Panc1 (cell line): ENCODE measurements around the gene TSPO2. TPM values are rescaled to one million over a fixed set of nuclear protein-coding genes. Genes with fewer than 3 reads are reported as not detected.

Experiments used
- ATAC-seq: fragments of 200-7000 bp; cut with Tn5 transposase; 2 replicates; pipeline ENCODE4 v1.9.1; 2020; ENCODE audit warnings: mild to moderate bottlenecking, moderate library complexity
- BruUV-seq: library from RNA; stranded (reverse); fragments of 400-500 nt; replicated peaks from 2 replicates; lab custom pipeline; 2021; lab: Mats Ljungman, UMichigan
- CTCF ChIA-PET: fragments of 300-600 bp; sonication (Branson Sonifier 250); formaldehyde crosslinking; loops from one replicate; lab custom pipeline; 2022; ENCODE audit warnings: antibody characterized with exemption; lab: Charles Lee
- POLR2A ChIA-PET: fragments of 300-600 bp; sonication (Branson Sonifier 250); formaldehyde crosslinking; loops from one replicate; lab custom pipeline; 2022; ENCODE audit warnings: antibody characterized with exemption; lab: Charles Lee
- DNase-seq: peaks from one replicate; pipeline ENCODE4 v3.0.0-alpha.2; 2010; ENCODE audit warnings: low read depth, low spot score
- H3K27ac ChIP-seq: 2 replicates; pipeline ENCODE4 v1.5.1; 2011; ENCODE audit warnings: mild to moderate bottlenecking, low read length, inconsistent platforms
- H3K27me3 ChIP-seq: fragments of 200-500 bp; sonication (Bioruptor generic); 2 replicates; pipeline ENCODE4 v1.6.0; 2014; ENCODE audit warnings: low read length, inconsistent platforms; ENCODE audit not compliant: control insufficient read depth, insufficient read depth
- H3K36me3 ChIP-seq: fragments of 200-500 bp; sonication (Bioruptor generic); 2 replicates; pipeline ENCODE4 v1.5.1; 2014; ENCODE audit warnings: inconsistent platforms, mild to moderate bottlenecking, low read length, moderate library complexity; ENCODE audit not compliant: control insufficient read depth, insufficient read depth
- H3K4me1 ChIP-seq: 2 replicates; pipeline ENCODE4 v1.5.1; 2011; ENCODE audit warnings: inconsistent platforms, mild to moderate bottlenecking, low read length, moderate library complexity; ENCODE audit not compliant: control insufficient read depth, insufficient read depth
- H3K4me3 ChIP-seq, 2 experiments: 2 replicates each; pipeline ENCODE4 v1.5.1; 2011 to 2012; ENCODE audit warnings: low read depth in 2 of 2, low read length in 2 of 2, mild to moderate bottlenecking in 2 of 2, inconsistent platforms in 1 of 2, moderate library complexity in 1 of 2
- H3K9me3 ChIP-seq: fragments of 200-500 bp; sonication (Bioruptor generic); 2 replicates; pipeline ENCODE4 v1.5.1; 2014; ENCODE audit warnings: low read depth, mild to moderate bottlenecking, inconsistent platforms, low read length, moderate library complexity; ENCODE audit not compliant: control insufficient read depth, insufficient read depth
- POLR2AphosphoS5 ChIP-seq: IDR thresholded peaks from 2 replicates; pipeline ENCODE4 v1.6.1; 2012; ENCODE audit warnings: mild to moderate bottlenecking, low read depth, low read length, moderate library complexity
- SIN3A ChIP-seq: IDR thresholded peaks from 2 replicates; pipeline ENCODE4 v1.6.1; 2012; ENCODE audit warnings: low read depth, mild to moderate bottlenecking, low read length, moderate library complexity, borderline replicate concordance; ENCODE audit not compliant: insufficient read depth
- TCF7L2 ChIP-seq: IDR thresholded peaks from 2 replicates; pipeline ENCODE4 v1.6.1; 2011; ENCODE audit warnings: mild to moderate bottlenecking, low read depth, low read length, inconsistent platforms
- in situ Hi-C: cut with HindIII; loops from 2 replicates; pipeline ENCODE4 v1.10.0; 2016; ENCODE audit warnings: low sequenced_read_pairs, low pct_unique_long_range_greater_than_20kb
- intact Hi-C: fragments of 100-400 bp; cut with micrococcal nuclease; formaldehyde crosslinking; loops from one replicate; pipeline ENCODE4 v1.10.0; 2022; ENCODE audit not compliant: unreplicated experiment
- total RNA-seq: library from RNA; stranded (reverse); gene quantifications from one replicate; pipeline ENCODE4 v1.2.1, GENCODE V29; 2021; ENCODE audit not compliant: unreplicated experiment
- TF ChIP-seq, protein P1 (sequence below), 2 experiments: IDR thresholded peaks; 2 replicates each; pipeline ENCODE4 v1.6.1; 2011 to 2012; ENCODE audit warnings: low read depth in 2 of 2, control low read depth in 1 of 2, low read length in 1 of 2, mild to moderate bottlenecking in 1 of 2, moderate library complexity in 1 of 2; ENCODE audit not compliant: insufficient read depth in 1 of 2
- TF ChIP-seq, protein P2 (sequence below): fragments of 450-650 bp; IDR thresholded peaks from 2 replicates; pipeline ENCODE4 v1.5.1; 2017; ENCODE audit warnings: mild to moderate bottlenecking

The TSPO2 gene
- total RNA-seq, 1 experiment from 2014 or later: not detected

- Histone ChIP-seq H3K36me3 (no peaks in the 10 kb centered on the region), H3K27ac (no peak overlapping the region), H3K4me1 (0 out of 2 replicates have a peak, but pooled peaks cover 5% of the 10 kb centered on the region), H3K9me3 (no peaks in the 10 kb centered on the region), H3K4me3 (no peak overlapping the region), H3K27me3 (no peaks in the 10 kb centered on the region; the same call in 1 of the 2 replicates)
- no TSS peak for BruUV-seq
- DNase-seq: no peak
- ChIA-PET POLR2A (interaction anchor here (0.7 kb wide), 1 partner anchor 135 kb away, joined by 3 read pairs; no protein-coding TSS in a partner anchor), CTCF (no interaction called here)
- in situ Hi-C loops: no loop called here
- intact Hi-C loops: no loop called here
- TF ChIP-seq POLR2AphosphoS5: no peak
- TF ChIP-seq TCF7L2: no peak
- TF ChIP-seq, protein P1, sequence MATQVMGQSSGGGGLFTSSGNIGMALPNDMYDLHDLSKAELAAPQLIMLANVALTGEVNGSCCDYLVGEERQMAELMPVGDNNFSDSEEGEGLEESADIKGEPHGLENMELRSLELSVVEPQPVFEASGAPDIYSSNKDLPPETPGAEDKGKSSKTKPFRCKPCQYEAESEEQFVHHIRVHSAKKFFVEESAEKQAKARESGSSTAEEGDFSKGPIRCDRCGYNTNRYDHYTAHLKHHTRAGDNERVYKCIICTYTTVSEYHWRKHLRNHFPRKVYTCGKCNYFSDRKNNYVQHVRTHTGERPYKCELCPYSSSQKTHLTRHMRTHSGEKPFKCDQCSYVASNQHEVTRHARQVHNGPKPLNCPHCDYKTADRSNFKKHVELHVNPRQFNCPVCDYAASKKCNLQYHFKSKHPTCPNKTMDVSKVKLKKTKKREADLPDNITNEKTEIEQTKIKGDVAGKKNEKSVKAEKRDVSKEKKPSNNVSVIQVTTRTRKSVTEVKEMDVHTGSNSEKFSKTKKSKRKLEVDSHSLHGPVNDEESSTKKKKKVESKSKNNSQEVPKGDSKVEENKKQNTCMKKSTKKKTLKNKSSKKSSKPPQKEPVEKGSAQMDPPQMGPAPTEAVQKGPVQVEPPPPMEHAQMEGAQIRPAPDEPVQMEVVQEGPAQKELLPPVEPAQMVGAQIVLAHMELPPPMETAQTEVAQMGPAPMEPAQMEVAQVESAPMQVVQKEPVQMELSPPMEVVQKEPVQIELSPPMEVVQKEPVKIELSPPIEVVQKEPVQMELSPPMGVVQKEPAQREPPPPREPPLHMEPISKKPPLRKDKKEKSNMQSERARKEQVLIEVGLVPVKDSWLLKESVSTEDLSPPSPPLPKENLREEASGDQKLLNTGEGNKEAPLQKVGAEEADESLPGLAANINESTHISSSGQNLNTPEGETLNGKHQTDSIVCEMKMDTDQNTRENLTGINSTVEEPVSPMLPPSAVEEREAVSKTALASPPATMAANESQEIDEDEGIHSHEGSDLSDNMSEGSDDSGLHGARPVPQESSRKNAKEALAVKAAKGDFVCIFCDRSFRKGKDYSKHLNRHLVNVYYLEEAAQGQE (IDR thresholded peaks at IDR 0.05; ENCODE audit: insufficient read depth in 1 of 2, low read depth in 2 of 2, low read length in 1 of 2): no peak
- ATAC-seq: no peak
These were observed 6.1 kb upstream of the TSPO2 start for GRCh38 chr6:41036186-41036585.

GRCh38 chr6:41036601-41037000 lies 5.7 kb upstream of the TSPO2 start:
- BruUV-seq: no TSS peak
- ATAC-seq (no peak), DNase-seq (no peak)
- no peak overlapping the region for H3K27ac ChIP-seq
- H3K4me1 ChIP-seq: 0 out of 2 replicates have a peak, but pooled peaks cover 5% of the 10 kb centered on the region
- H3K27me3 ChIP-seq: no peaks in the 10 kb centered on the region; the same call in 1 of the 2 replicates
- no peaks in the 10 kb centered on the region for H3K9me3 ChIP-seq
- ChIA-PET POLR2A (interaction anchor here (0.7 kb wide), 1 partner anchor 135 kb away, joined by 3 read pairs; no protein-coding TSS in a partner anchor), CTCF (interaction anchor here (0.6 kb wide), 1 partner anchor 242 kb away, joined by 4 read pairs; no protein-coding TSS in a partner anchor)
- TF ChIP-seq SIN3A (no peak), POLR2AphosphoS5 (no peak), TCF7L2 (no peak)
- TF ChIP-seq, protein P1 (IDR thresholded peaks at IDR 0.05; ENCODE audit: insufficient read depth in 1 of 2, low read depth in 2 of 2, low read length in 1 of 2): no peak
- TF ChIP-seq, protein P2, sequence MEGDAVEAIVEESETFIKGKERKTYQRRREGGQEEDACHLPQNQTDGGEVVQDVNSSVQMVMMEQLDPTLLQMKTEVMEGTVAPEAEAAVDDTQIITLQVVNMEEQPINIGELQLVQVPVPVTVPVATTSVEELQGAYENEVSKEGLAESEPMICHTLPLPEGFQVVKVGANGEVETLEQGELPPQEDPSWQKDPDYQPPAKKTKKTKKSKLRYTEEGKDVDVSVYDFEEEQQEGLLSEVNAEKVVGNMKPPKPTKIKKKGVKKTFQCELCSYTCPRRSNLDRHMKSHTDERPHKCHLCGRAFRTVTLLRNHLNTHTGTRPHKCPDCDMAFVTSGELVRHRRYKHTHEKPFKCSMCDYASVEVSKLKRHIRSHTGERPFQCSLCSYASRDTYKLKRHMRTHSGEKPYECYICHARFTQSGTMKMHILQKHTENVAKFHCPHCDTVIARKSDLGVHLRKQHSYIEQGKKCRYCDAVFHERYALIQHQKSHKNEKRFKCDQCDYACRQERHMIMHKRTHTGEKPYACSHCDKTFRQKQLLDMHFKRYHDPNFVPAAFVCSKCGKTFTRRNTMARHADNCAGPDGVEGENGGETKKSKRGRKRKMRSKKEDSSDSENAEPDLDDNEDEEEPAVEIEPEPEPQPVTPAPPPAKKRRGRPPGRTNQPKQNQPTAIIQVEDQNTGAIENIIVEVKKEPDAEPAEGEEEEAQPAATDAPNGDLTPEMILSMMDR: no peak
- H3K36me3 ChIP-seq: no peaks in the 10 kb centered on the region
- H3K4me3 ChIP-seq: no peak overlapping the region
- in situ Hi-C loops: no loop called here
- intact Hi-C loops: no loop called here
